ENCODE results near the gene CEP41.

The CEP41 gene

GRCh38 chr7:130419658-130420057 lies 21.2 kb downstream of the CEP41 start:
- FAIRE-seq (no peak), DNase-seq (ENCODE audit: low spot score) (no peak)

GRCh38 chr7:130418306-130418705 lies 22.5 kb downstream of the CEP41 start:
- no peak for FAIRE-seq
- no peak for DNase-seq (ENCODE audit: low spot score)

GRCh38 chr7:130417213-130417612 lies 23.6 kb downstream of the CEP41 start:
- FAIRE-seq (no peak), DNase-seq (ENCODE audit: low spot score) (no peak)

GRCh38 chr7:130415006-130415405 lies 25.8 kb downstream of the CEP41 start:
- FAIRE-seq: no peak
- DNase-seq (ENCODE audit: low spot score): no peak

- DNase-seq (ENCODE audit: low spot score): no peak
- FAIRE-seq: no peak
Observed at GRCh38 chr7:130413201-130413600, 27.6 kb downstream of the CEP41 start.

GRCh38 chr7:130410868-130411541 lies 29.8 kb downstream of the CEP41 start:
- DNase-seq (ENCODE audit: low spot score) (no peak), FAIRE-seq (no peak)

- FAIRE-seq (no peak), DNase-seq (ENCODE audit: low spot score) (no peak)
Observed at GRCh38 chr7:130409712-130410072, 31.1 kb downstream of the CEP41 start.

- FAIRE-seq (no peak), DNase-seq (ENCODE audit: low spot score) (no peak)
Observed at GRCh38 chr7:130409067-130409711, 31.6 kb downstream of the CEP41 start.

GRCh38 chr7:130405003-130405402 lies 35.8 kb downstream of the CEP41 start:
- no peak for FAIRE-seq
- DNase-seq (ENCODE audit: low spot score): no peak

- DNase-seq (ENCODE audit: low spot score) (no peak), FAIRE-seq (no peak)
Observed at GRCh38 chr7:130401578-130401977, 39.2 kb downstream of the CEP41 start.

- FAIRE-seq (no peak), DNase-seq (ENCODE audit: low spot score) (no peak)
Observed at GRCh38 chr7:130401101-130401500, 39.7 kb downstream of the CEP41 start.

GRCh38 chr7:130400120-130400572 lies 40.7 kb downstream of the CEP41 start:
- FAIRE-seq: no peak
- DNase-seq (ENCODE audit: low spot score): no peak

- DNase-seq (ENCODE audit: low spot score) (no peak), FAIRE-seq (no peak)
Observed at GRCh38 chr7:130398526-130399090, 42.2 kb downstream of the CEP41 start.

- no peak for FAIRE-seq
- no peak for DNase-seq (ENCODE audit: low spot score)
Observed at GRCh38 chr7:130397758-130398073, 43.1 kb downstream of the CEP41 start.

- FAIRE-seq (no peak), DNase-seq (ENCODE audit: low spot score) (no peak)
Observed at GRCh38 chr7:130397051-130397757, 43.6 kb downstream of the CEP41 start.

GRCh38 chr7:130396109-130396508 lies 44.7 kb downstream of the CEP41 start:
- DNase-seq (ENCODE audit: low spot score): no peak
- no peak for FAIRE-seq

- DNase-seq (ENCODE audit: low spot score) (no peak), FAIRE-seq (no peak)
Observed at GRCh38 chr7:130395421-130395820, 45.4 kb downstream of the CEP41 start.

- no peak for FAIRE-seq
- DNase-seq (ENCODE audit: low spot score): no peak
Observed at GRCh38 chr7:130394421-130395195, 46.2 kb downstream of the CEP41 start.

GRCh38 chr7:130393841-130394411 lies 46.9 kb downstream of the CEP41 start:
- no peak for FAIRE-seq
- no peak for DNase-seq (ENCODE audit: low spot score)

GRCh38 chr7:130393101-130393561 lies 47.7 kb downstream of the CEP41 start:
- FAIRE-seq (no peak), DNase-seq (ENCODE audit: low spot score) (no peak)

- no peak for DNase-seq (ENCODE audit: low spot score)
- no peak for FAIRE-seq
Observed at GRCh38 chr7:130390486-130390885, 50.3 kb downstream of the CEP41 start.

Measured in RCC 7860 (cell line).